ENCODE data around the gene UNC119.
A peak's percentile ranks its signal among the peaks of the same experiment; 100 is the strongest.
"Not testable (repeated sequence)": the region's sequence is repeated elsewhere in the genome, so short reads cannot be mapped to it uniquely, and the experiment has no call there.

The UNC119 gene

GRCh38 chr17:28552176-28552999, at the start of gene UNC119:
Gene UNC119 (minus strand): TSS chr17:28552624. CDS start chr17:28552557, 67 bp downstream.
- peak; percentile 13 to 94 for DNase-seq

- peak; percentile 76 to 95 for DNase-seq
Observed at GRCh38 chr17:28599311-28600184, 47.1 kb upstream of the UNC119 start.

- peak; percentile 93 to 98 for DNase-seq
Observed at GRCh38 chr17:28598799-28599310, 46.4 kb upstream of the UNC119 start, which contains the start of gene SPAG5. Gene SPAG5 (minus strand): TSS chr17:28599025. CDS start chr17:28598946, 79 bp downstream.

GRCh38 chr17:28598389-28598788, 46.0 kb upstream of the UNC119 start:
- peak in 1 of 2 experiments; percentile 63 for DNase-seq

GRCh38 chr17:28597606-28598383, 45.4 kb upstream of the UNC119 start:
- DNase-seq, result no peak

- no peak for DNase-seq
Observed at GRCh38 chr17:28592260-28592659, 39.8 kb upstream of the UNC119 start.

GRCh38 chr17:28585851-28586250, 33.4 kb upstream of the UNC119 start:
- DNase-seq, result no peak

GRCh38 chr17:28584434-28584833, 32.0 kb upstream of the UNC119 start:
- no peak for DNase-seq

- DNase-seq, result no peak
Observed at GRCh38 chr17:28582513-28582912, 30.1 kb upstream of the UNC119 start.

- no peak for DNase-seq
Observed at GRCh38 chr17:28580959-28581358, 28.5 kb upstream of the UNC119 start.

- DNase-seq, result no peak
Observed at GRCh38 chr17:28579526-28579925, 27.1 kb upstream of the UNC119 start.

GRCh38 chr17:28578246-28579195, 26.1 kb upstream of the UNC119 start:
- DNase-seq, result no peak

- no peak for DNase-seq
Observed at GRCh38 chr17:28577466-28577824, 25.0 kb upstream of the UNC119 start.

GRCh38 chr17:28576758-28577465, 24.5 kb upstream of the UNC119 start, which contains the start of gene ALDOC:
Gene ALDOC (minus strand): TSS chr17:28576895. CDS start chr17:28575532, 1,363 bp downstream.
- peak; percentile 91 to 99 for DNase-seq

GRCh38 chr17:28576016-28576415, 23.6 kb upstream of the UNC119 start:
- DNase-seq, result not testable (repeated sequence)

GRCh38 chr17:28575126-28575795, 22.8 kb upstream of the UNC119 start:
- DNase-seq, result peak in 1 of 2 experiments; percentile 24

GRCh38 chr17:28574526-28574925, 22.1 kb upstream of the UNC119 start:
- peak in 1 of 2 experiments; percentile 31 for DNase-seq

GRCh38 chr17:28573966-28574480, 21.6 kb upstream of the UNC119 start:
- no peak for DNase-seq

- DNase-seq, result no peak
Observed at GRCh38 chr17:28573521-28573920, 21.1 kb upstream of the UNC119 start.

- no peak for DNase-seq
Observed at GRCh38 chr17:28573040-28573380, 20.6 kb upstream of the UNC119 start.
